HG02588 (cell line): ENCODE measurements around the gene BANF2.

Experiments used
- ATAC-seq: cut with Tn5 transposase; IDR thresholded peaks from one replicate; pipeline ENCODE4 v1.9.1; 2021; ENCODE audit warnings: mild to moderate bottlenecking, moderate library complexity; ENCODE audit not compliant: unreplicated experiment

Gene BANF2

GRCh38 chr20:17708675-17709360 lies 9.1 kb downstream of the BANF2 start:
- no peak for ATAC-seq

DNA sequence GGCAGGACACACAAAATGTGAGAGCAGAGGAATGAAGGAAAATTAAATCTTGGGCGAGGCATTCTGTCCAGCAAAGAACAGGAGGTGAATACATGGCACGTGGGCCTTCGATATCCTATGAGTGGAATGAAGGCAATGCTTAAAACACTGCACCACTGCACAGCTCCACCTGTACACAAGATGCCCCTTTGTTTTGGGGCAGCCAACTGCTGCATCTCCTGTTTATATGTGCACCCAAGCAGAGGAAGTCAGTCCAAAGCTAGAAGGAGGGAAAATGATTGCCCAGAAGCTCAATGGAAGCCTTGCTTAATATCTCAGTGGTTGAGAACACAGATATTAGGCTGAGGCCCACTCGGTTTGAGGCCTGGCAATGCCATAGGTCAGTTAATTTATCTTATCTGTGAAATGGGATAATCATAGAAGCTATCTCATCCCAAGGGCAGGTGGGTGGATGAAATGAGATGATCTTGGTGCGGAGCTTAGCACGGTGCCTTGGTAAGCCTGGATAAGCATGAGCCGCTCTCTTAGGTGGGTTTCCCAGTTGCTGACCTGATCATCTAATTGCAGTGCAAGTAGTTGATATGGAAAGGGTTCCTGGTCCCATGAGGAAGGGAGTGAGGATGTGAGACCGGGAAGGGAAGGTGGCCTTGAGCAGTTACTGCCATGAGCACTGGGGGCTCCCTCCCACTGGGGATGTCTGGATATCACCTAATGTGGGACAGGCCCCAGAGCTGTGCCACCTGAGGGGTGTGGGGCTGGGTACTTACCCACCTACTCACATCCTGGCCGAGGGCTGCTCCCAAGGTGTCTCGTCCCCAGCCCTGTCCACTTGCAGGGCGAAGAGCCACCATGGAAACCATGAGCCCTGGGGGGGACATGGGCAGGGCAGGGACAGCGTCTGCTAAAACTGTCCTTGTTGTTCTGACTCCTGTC lies 9.9 kb downstream of the BANF2 start:
- ATAC-seq, result no peak

- ATAC-seq, result no peak
Measured at GRCh38 chr20:17710379-17711266, 10.9 kb downstream of the BANF2 start.

DNA sequence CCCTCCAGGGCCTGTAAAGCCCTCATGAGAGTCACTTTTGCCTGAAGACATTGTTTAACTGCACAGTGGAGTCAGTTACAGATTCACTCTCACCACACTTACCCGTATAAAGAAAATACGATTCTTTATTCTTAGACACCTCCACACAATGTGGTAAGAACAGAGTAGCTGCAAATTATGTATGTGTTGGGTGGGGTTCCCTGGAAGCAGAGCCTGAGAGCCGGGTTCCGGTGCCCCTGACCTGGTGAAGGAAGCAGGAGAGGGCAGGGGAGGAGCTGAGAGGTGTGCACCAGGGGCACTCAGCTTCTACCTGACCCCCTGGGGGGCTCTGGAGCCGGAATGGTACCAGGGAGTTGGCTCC lies 11.5 kb downstream of the BANF2 start:
- ATAC-seq, result no peak

- no peak for ATAC-seq
Measured at GRCh38 chr20:17712201-17712600, 12.4 kb downstream of the BANF2 start.

DNA sequence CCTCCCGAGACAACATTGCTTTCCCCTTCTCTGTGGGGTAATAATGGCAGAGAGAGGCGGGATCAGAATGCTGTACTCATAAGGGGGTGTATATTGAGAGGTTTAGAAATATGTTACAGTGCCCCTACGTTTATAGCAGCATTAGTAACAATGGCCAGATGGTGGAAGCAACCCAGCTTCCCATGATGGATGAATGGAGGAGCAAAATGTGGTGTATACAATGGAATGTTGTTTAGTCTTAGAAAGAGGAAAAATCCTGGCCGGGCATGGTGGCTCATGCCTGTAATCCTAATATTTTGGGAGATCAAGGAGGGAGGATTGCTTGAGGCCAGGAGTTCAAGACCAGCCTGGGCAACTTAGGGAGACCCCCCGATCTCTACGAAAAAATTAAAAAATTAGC lies 12.9 kb downstream of the BANF2 start:
- ATAC-seq, result no peak

- ATAC-seq, result no peak
Measured at GRCh38 chr20:17714597-17714996, 14.8 kb downstream of the BANF2 start.

DNA sequence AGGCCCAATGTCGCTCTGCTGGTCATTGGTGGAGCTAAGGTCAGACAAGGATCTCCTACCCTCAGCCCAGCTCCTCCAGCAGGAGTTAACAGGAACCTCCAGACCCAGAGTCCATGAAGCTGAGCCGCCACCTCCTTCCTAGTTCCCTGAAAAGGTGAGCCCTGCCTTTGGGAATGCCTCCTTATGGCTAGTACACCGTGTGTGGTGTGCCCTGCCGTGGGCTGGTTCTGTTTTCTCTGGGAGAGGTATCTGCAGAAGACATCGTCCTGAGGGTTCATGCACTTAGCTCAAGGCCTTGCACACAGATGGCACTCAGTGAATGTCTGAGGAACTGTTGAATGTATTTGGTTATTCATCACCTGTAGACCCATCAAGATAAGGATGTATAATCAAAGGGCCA lies 15.3 kb downstream of the BANF2 start:
- ATAC-seq, result no peak

DNA sequence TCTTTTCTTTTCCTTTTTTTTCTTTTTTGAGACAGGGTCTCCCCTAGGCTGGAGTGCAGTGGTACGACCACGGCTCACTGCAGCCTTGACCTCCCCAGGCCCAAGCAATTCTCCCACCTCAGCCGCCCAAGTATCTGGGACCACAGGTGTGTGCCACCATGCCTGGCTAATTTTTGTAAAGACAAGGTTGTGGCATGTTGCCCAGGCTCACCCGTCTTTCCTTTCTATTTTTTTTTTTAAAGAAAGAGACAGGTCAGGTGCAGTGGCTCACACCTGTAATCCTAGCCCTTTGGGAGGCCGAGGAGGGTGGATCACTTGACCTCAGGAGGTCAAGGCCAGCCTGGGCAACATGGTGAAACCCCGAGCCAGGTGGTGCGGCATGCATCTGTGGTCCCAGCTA lies 16.6 kb downstream of the BANF2 start:
- no peak for ATAC-seq

DNA sequence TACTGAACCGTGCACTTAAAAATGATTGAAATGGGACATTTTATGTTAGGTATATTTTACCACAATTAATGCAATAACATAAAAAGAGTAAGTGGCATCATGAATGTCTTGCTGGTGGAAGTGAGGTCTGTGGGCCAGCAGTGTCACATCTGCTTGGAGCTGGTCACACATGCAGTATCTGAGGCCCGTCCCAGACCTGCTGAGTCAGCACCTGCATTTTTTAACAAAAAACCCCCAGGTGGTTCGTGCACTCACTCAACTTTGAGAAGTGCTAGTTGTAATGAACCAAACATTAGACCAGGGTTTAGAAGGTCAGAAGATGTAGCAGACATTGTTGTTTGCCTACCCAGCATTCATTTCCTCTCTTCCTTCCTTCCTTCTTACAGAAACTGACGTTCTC lies 21.0 kb downstream of the BANF2 start:
- ATAC-seq, result no peak

DNA sequence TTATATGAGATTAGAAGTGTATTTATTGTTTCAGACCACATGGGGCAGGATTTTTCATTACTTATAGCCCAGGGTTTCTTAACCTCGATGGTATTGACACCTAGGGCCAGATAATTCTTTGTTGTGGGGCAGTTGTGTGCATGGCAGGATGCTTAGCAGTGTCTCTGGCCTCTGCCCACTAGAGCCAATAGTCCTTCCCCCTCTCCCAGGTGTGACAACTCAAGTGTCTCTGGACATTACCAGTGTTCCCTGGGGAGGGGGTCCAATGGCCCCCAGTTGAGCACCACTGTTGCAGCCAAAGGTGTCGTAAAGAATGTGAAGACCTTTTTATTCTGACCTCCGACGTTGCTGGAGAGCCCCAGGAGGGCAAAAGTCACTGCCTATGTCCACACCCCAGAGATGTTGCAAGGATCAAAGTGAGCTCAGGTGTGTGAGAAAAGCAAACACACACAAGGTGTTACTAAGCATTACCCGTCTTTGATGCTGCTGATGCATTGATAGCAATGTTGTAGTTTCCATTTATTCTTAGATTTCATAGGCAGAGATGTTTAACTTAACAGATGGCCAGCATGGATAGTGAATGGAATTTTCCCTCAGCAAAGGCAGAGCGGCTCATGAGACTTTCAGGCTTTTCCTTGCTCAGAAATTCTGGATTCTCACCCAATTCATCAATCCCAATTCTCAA lies 22.2 kb downstream of the BANF2 start:
- no peak for ATAC-seq

DNA sequence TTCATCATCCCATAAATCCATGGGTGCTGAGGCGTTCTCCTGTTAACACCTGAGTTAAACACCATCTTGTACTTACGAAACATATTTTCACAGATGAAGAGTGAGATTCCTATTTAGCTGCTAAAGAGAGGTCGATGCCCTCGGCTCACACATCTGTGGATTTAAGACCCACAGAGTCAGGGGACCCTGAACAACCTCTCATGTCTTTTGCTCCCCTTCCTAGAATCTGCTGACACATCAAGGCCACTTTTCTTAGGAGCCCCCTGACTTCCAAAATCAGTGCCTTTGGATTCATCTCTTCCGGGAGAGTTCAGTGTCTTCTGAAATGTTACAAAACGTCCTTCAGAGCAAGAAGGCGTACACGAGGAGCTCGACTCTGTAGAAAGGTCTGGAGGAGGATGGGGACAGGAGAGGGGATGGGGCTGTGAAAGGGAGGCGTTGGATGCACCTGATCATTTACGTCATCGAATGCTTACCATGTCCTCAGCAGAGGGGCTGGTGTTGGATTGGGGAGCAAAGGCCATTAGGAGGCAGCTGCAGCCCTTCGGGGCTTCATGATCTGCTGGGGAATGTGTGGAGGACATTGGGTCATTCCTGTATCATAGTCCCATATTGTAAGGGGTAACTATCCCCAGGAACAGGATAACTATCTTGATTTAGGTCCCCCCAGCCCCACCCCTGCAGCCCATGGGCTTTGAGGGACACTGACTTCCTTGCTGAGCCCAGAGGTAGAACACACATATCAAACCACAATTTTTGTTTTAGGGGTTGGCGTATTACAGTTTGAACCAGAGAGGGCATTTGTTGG lies 22.9 kb downstream of the BANF2 start:
- no peak for ATAC-seq

GRCh38 chr20:17723301-17723691 lies 23.5 kb downstream of the BANF2 start:
- no peak for ATAC-seq

GRCh38 chr20:17725094-17725835 lies 25.5 kb downstream of the BANF2 start:
- ATAC-seq, result no peak

GRCh38 chr20:17726902-17727301 lies 27.1 kb downstream of the BANF2 start:
- ATAC-seq, result no peak

- no peak for ATAC-seq
Measured at GRCh38 chr20:17727351-17727750, 27.6 kb downstream of the BANF2 start.

- no peak for ATAC-seq
Measured at GRCh38 chr20:17728074-17728473, 28.3 kb downstream of the BANF2 start.

DNA sequence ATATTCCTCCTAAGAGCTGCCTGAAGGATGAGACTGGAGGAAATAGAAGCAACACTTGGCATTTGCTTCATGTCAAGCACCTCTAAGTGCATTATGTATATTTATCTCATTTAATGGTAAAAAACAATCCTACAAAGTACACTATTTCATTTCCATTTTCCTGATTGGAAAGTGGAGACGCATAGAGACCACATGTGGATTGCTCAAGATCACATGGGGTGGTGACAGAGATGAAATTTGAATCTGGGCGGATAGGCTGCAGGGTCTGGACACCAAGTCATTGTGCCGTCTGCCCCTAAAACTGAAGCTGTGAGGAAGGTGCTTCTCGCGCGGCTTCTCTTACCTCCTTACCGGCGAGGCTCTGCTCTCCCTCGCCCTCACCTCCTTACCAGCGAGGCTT lies 30.3 kb downstream of the BANF2 start:
- ATAC-seq, result no peak

DNA sequence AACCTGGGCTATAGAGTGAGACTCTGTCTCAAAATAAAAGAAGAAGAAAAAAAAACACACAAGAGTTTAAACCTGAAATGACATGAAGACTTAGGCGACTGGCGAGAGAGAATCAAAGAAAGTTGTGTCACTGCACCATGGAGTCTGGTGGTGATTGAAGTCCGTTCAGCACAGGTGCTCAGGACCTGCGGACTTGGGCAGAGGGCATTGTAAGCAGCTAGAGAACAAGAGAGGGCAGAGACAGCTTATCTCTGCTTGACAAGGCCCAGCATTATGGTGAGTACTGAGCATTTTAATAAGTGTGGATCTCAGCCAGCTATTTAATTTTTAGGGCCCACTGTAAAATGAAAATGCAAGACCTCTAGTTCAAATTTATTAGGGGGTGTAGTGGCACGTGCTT lies 31.5 kb downstream of the BANF2 start:
- ATAC-seq, result no peak
